CD4-positive, alpha-beta T cell treated with Interleukin-6 at 100 ng/mL for 8 hours (primary cell): ENCODE results near the gene THEMIS.

Experiments used
- DNase-seq: peaks from one replicate; pipeline ENCODE4 v3.0.0-alpha.2; 2020; ENCODE audit warnings: mixed read lengths, low spot score

Gene THEMIS

GRCh38 chr6:127859956-127860355 is 40.9 kb downstream of the THEMIS start:
- DNase-seq: no peak

- DNase-seq: no peak
These were observed 42.0 kb downstream of the THEMIS start for GRCh38 chr6:127858727-127859391.

DNA sequence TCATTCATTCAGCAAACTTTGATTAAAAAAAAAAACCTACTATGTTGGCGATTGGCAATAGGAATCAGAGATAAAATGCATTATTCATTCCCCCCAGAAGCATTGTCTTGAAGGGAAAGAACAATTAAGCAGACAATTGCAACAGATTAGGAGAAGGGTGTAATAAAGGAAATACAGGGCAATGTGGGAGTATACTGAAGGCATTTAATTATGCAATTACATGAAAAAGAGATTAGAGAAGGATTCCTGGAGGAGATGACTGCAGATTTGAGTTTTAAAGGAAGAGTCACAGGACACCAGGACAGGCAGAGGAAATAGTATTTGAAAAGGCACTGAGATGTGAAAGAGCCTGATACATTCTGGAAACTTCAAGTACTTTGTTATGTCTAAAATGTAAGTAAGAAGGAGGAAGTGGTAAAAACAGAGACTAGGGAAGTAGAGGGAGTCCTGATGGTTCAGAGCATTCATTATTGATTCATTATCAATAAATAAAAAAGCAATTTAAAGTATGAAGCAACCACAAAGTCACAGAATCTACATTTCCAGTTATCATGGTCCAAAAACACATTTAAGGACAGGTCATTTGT is 43.7 kb downstream of the THEMIS start:
- DNase-seq: no peak

DNA sequence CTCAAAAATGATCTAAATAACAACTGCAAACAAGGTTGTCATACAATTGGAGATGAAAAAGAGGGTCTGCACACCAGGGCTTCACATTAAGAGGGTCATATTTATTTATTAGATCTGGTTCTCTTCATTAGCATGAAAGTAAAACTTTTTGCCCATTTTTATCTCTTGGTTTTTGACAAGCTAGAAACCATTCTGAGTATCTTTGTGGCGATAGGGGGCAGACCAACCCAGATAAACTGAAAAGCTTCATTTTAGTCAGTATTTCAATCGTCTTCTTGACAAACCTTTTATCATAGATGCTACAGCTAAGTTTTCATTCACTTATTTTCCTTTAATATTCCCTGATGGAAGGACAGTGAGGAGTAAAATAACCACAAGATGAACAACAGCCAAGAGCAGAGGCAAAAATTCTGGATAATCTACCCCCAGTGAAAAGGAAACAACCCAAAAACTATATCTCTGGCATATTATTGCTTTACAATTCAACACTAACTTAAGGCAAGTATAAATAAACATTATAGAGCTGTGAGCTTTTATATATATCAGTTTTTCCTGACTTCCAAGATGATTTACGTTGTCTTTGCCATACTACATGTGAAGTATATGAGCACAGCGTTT is 45.2 kb downstream of the THEMIS start:
- DNase-seq: peak; percentile 50

GRCh38 chr6:127854009-127854408 is 46.8 kb downstream of the THEMIS start:
- no peak for DNase-seq

- DNase-seq: no peak
These were observed 49.7 kb downstream of the THEMIS start for GRCh38 chr6:127851197-127851596.

DNA sequence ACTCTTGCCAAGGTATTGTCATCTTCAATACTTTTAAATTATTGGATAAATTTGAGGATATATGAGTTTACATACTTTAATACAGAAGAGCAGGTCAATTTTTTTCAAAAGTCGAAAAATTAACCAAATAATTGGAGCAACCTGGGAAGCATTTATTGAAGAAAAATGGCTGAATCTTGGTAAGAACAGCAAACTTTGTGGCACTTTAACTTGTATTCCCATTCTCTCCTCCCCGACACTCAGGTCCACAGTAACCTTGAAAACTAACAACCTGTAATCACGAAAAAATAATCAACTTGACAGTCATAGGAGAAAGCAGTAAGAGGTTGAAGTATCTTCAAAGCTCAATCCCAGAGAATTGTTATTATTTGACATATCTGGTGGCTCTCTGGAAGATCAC is 55.6 kb downstream of the THEMIS start:
- no peak for DNase-seq

GRCh38 chr6:127844529-127844928 is 56.3 kb downstream of the THEMIS start:
- DNase-seq: no peak

DNA sequence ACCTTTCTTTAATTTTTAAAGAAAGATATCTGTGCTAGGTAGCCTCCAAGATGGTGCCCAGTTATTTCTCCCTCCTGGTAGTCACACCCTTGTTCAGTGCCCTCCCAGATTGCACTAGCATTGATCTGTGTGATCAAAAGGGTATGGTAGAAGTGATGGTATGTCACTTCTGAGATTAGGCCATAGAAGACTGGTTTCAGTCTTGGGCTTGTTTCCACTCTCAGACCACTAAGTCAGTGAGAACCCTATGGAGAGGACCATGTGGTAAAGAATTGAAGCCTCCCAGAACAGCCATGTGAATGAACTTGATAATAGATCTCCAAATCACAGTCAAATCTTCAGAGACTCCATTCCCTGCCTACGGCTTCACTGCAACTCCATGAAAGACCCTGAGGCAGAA is 57.3 kb downstream of the THEMIS start:
- no peak for DNase-seq

GRCh38 chr6:127842562-127842961 is 58.3 kb downstream of the THEMIS start:
- no peak for DNase-seq

GRCh38 chr6:127841811-127842210 is 59.0 kb downstream of the THEMIS start:
- DNase-seq: no peak

- no peak for DNase-seq
These were observed 66.7 kb downstream of the THEMIS start for GRCh38 chr6:127834136-127834535.

DNA sequence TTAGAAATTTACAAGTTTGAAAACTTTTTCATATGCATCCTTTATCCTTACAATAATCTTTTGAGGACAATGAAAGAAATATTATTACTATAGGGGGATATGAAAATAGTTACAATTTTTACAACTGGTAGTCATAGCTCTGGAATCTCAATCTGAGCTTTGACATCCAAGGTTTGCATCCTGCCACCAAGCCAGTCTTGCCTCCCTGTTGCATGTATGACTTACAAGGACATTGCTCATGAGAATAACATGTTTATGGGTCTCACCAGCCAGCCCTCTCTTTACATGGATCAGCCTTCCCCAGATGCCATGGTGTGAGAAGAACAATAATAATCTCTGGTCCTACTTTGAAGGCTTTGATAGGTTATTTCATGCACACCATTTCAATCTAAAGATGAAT is 67.5 kb downstream of the THEMIS start:
- DNase-seq: no peak

DNA sequence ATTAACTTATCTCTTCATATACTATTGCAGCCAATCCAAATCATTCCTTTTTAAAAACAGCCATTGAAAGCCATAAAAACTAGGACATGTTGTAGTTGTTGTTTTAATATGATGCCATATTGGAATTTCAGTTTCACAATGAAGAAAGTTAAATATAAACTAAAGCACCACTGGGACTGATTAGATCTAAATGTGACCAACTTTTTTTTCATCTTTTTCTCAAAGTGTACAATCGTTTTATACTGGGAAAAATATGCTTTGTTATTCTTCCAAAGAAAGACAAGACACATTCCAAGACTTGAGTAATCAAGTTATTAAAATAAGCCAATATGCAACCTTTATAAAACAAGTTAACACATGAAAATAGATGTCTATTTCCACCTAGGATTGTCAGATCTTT is 68.5 kb downstream of the THEMIS start:
- DNase-seq: no peak

- DNase-seq: no peak
These were observed 76.8 kb downstream of the THEMIS start for GRCh38 chr6:127824061-127824460.

- DNase-seq: no peak
These were observed 79.4 kb downstream of the THEMIS start for GRCh38 chr6:127821431-127821830.

DNA sequence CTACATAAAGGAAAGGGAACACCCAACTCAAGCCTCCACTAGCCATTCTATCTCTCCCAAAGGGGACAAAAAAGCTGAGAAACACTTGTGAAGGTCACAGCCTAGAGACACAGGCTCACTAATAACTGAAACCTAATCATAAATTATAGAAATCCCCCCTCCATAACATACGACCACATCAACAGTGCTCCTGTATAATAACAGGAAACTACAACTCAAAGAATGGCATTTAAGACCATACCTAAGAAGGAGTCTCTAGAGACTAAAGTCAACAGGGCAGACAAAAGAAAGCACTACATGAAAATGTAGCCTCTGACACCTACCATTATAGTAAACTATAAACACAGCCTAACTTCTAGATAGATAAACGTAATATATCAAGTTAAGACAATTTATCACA is 82.7 kb downstream of the THEMIS start:
- DNase-seq: no peak

GRCh38 chr6:127816643-127817042 is 84.2 kb downstream of the THEMIS start:
- no peak for DNase-seq

- DNase-seq: no peak
These were observed 87.2 kb downstream of the THEMIS start for GRCh38 chr6:127813699-127814027.

DNA sequence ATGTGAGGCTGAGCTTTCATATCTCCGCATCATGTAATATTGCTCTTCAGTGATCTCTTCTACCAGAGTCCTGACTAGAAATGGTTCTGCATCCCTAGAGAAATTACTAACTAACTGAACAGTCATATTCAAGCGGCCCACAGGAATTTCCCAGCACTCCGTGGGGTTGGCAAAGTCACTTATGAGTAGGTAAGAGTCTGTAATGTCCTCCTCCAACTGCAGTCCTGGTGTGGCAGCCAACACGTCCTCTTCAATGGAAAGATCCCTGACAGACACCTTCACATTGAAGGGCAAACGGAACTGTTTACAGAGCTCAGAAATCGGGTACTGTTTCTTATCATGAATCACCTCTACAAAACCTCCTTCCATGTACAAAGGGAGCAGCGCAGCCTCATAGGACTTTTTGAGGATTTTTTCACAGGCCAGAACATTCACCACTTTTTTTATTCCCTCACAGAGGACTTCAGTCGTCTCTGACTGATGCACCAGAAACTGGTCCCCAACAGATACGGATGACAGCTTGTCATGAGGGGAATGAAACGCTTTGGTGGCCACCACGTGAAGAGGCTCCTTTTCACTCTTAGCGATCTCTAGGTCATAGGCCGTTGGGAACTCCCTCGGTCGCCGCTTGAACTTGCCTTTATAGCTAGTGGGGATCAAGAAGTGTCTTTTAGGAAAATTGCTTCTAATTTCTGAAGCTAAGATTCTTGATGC is 87.7 kb downstream of the THEMIS start:
- DNase-seq: no peak

- no peak for DNase-seq
These were observed 88.8 kb downstream of the THEMIS start for GRCh38 chr6:127811900-127812570.

- DNase-seq: no peak
These were observed 92.9 kb downstream of the THEMIS start for GRCh38 chr6:127807806-127808517.
